ENCODE data around the gene PARN.
A peak's percentile ranks its signal among the peaks of the same experiment; 100 is the strongest.
"Not testable (repeated sequence)": the region's sequence is repeated elsewhere in the genome, so short reads cannot be mapped to it uniquely, and the experiment has no call there.

The PARN gene

GRCh38 chr16:14450846-14451245 is 179.2 kb downstream of the PARN start:
- Histone ChIP-seq H3K9me3 (ENCODE audit: insufficient read depth, low read depth, low read length) (no peaks in the 10 kb centered on the region), H3K36me3 (ENCODE audit: insufficient read depth, low read depth, low read length) (peaks cover 8% of the 10 kb centered on the region; the same call in 1 of the 2 replicates), H3K9ac (ENCODE audit: low read depth, low read length) (no peak overlapping the region)

GRCh38 chr16:14449790-14450480 is 180.1 kb downstream of the PARN start:
- Histone ChIP-seq H3K36me3 (ENCODE audit: insufficient read depth, low read depth, low read length) (peaks cover 14% of the 10 kb centered on the region; the same call in 1 of the 2 replicates), H3K9me3 (ENCODE audit: insufficient read depth, low read depth, low read length) (no peaks in the 10 kb centered on the region), H3K4me1 (ENCODE audit: insufficient read depth, low read length) (no peaks in the 10 kb centered on the region), H3K9ac (ENCODE audit: low read depth, low read length) (no peak overlapping the region), H3K4me3 (ENCODE audit: low read length) (no peak overlapping the region), H3K27me3 (ENCODE audit: insufficient read depth, low read length) (no peaks in the 10 kb centered on the region), H3K27ac (ENCODE audit: low read length) (no peak overlapping the region)

More at GRCh38 chr16:14450846-14451245, 179.2 kb downstream of the PARN start:
- Histone ChIP-seq H3K27ac (ENCODE audit: low read length) (no peak overlapping the region), H3K4me1 (ENCODE audit: insufficient read depth, low read length) (no peaks in the 10 kb centered on the region), H3K27me3 (ENCODE audit: insufficient read depth, low read length) (no peaks in the 10 kb centered on the region), H3K4me3 (ENCODE audit: low read length) (no peak overlapping the region)

- peaks cover 14% of the 10 kb centered on the region; the same call in 1 of the 2 replicates for H3K36me3 ChIP-seq (ENCODE audit: insufficient read depth, low read depth, low read length)
- no peak overlapping the region for H3K27ac ChIP-seq (ENCODE audit: low read length)
- H3K9ac ChIP-seq (ENCODE audit: low read depth, low read length): no peak overlapping the region
- no peaks in the 10 kb centered on the region for H3K27me3 ChIP-seq (ENCODE audit: insufficient read depth, low read length)
- no peak overlapping the region for H3K4me3 ChIP-seq (ENCODE audit: low read length)
- H3K9me3 ChIP-seq (ENCODE audit: insufficient read depth, low read depth, low read length): no peaks in the 10 kb centered on the region
- H3K4me1 ChIP-seq (ENCODE audit: insufficient read depth, low read length): no peaks in the 10 kb centered on the region
Measured at GRCh38 chr16:14449334-14449733, 180.7 kb downstream of the PARN start.

GRCh38 chr16:14448879-14449278 is 181.2 kb downstream of the PARN start:
- no peaks in the 10 kb centered on the region for H3K4me1 ChIP-seq (ENCODE audit: insufficient read depth, low read length)
- H3K27ac ChIP-seq (ENCODE audit: low read length): no peak overlapping the region
- H3K36me3 ChIP-seq (ENCODE audit: insufficient read depth, low read depth, low read length): peaks cover 14% of the 10 kb centered on the region; the same call in 1 of the 2 replicates
- H3K27me3 ChIP-seq (ENCODE audit: insufficient read depth, low read length): no peaks in the 10 kb centered on the region
- no peak overlapping the region for H3K4me3 ChIP-seq (ENCODE audit: low read length)
- no peak overlapping the region for H3K9ac ChIP-seq (ENCODE audit: low read depth, low read length)
- no peaks in the 10 kb centered on the region for H3K9me3 ChIP-seq (ENCODE audit: insufficient read depth, low read depth, low read length)

GRCh38 chr16:14447783-14448182 is 182.3 kb downstream of the PARN start:
- no peak overlapping the region for H3K27ac ChIP-seq (ENCODE audit: low read length)
- no peak overlapping the region for H3K4me3 ChIP-seq (ENCODE audit: low read length)
- H3K9ac ChIP-seq (ENCODE audit: low read depth, low read length): no peak overlapping the region
- H3K4me1 ChIP-seq (ENCODE audit: insufficient read depth, low read length): no peaks in the 10 kb centered on the region
- H3K36me3 ChIP-seq (ENCODE audit: insufficient read depth, low read depth, low read length): peaks cover 14% of the 10 kb centered on the region; the same call in 1 of the 2 replicates
- no peaks in the 10 kb centered on the region for H3K27me3 ChIP-seq (ENCODE audit: insufficient read depth, low read length)
- H3K9me3 ChIP-seq (ENCODE audit: insufficient read depth, low read depth, low read length): no peaks in the 10 kb centered on the region

GRCh38 chr16:14446796-14447195 is 183.3 kb downstream of the PARN start:
- Histone ChIP-seq H3K36me3 (ENCODE audit: insufficient read depth, low read depth, low read length) (peaks cover 14% of the 10 kb centered on the region; the same call in 1 of the 2 replicates), H3K9ac (ENCODE audit: low read depth, low read length) (0 out of 2 replicates have a peak overlapping the region, but pooled peaks have one; percentile 7), H3K4me3 (ENCODE audit: low read length) (no peak overlapping the region), H3K9me3 (ENCODE audit: insufficient read depth, low read depth, low read length) (no peaks in the 10 kb centered on the region), H3K4me1 (ENCODE audit: insufficient read depth, low read length) (no peaks in the 10 kb centered on the region), H3K27ac (ENCODE audit: low read length) (no peak overlapping the region), H3K27me3 (ENCODE audit: insufficient read depth, low read length) (no peaks in the 10 kb centered on the region)

- Histone ChIP-seq H3K36me3 (ENCODE audit: insufficient read depth, low read depth, low read length) (peaks cover 14% of the 10 kb centered on the region; the same call in 1 of the 2 replicates), H3K27ac (ENCODE audit: low read length) (no peak overlapping the region), H3K9ac (ENCODE audit: low read depth, low read length) (0 out of 2 replicates have a peak overlapping the region, but pooled peaks have one; percentile 7), H3K27me3 (ENCODE audit: insufficient read depth, low read length) (no peaks in the 10 kb centered on the region), H3K4me3 (ENCODE audit: low read length) (no peak overlapping the region), H3K4me1 (ENCODE audit: insufficient read depth, low read length) (no peaks in the 10 kb centered on the region), H3K9me3 (ENCODE audit: insufficient read depth, low read depth, low read length) (no peaks in the 10 kb centered on the region)
Measured at GRCh38 chr16:14445937-14446715, 183.9 kb downstream of the PARN start.

- Histone ChIP-seq H3K27me3 (ENCODE audit: insufficient read depth, low read length) (no peaks in the 10 kb centered on the region), H3K27ac (ENCODE audit: low read length) (no peak overlapping the region), H3K36me3 (ENCODE audit: insufficient read depth, low read depth, low read length) (peaks cover 14% of the 10 kb centered on the region; the same call in 1 of the 2 replicates)
Measured at GRCh38 chr16:14444979-14445810, 184.9 kb downstream of the PARN start.

GRCh38 chr16:14441533-14441932 is 188.5 kb downstream of the PARN start:
- not testable (repeated sequence) for H3K9ac ChIP-seq (ENCODE audit: low read depth, low read length); H3K4me3 ChIP-seq (ENCODE audit: low read length); H3K9me3 ChIP-seq (ENCODE audit: insufficient read depth, low read depth, low read length); H3K27ac ChIP-seq (ENCODE audit: low read length); H3K4me1 ChIP-seq (ENCODE audit: insufficient read depth, low read length); H3K27me3 ChIP-seq (ENCODE audit: insufficient read depth, low read length)
- peaks cover 13% of the 10 kb centered on the region; the same call in 1 of the 2 replicates for H3K36me3 ChIP-seq (ENCODE audit: insufficient read depth, low read depth, low read length)

More at GRCh38 chr16:14444979-14445810, 184.9 kb downstream of the PARN start:
- Histone ChIP-seq H3K9me3 (ENCODE audit: insufficient read depth, low read depth, low read length) (no peaks in the 10 kb centered on the region), H3K4me1 (ENCODE audit: insufficient read depth, low read length) (no peaks in the 10 kb centered on the region), H3K9ac (ENCODE audit: low read depth, low read length) (no peak overlapping the region), H3K4me3 (ENCODE audit: low read length) (no peak overlapping the region)

- Histone ChIP-seq H3K9me3 (ENCODE audit: insufficient read depth, low read depth, low read length) (no peaks in the 10 kb centered on the region), H3K9ac (ENCODE audit: low read depth, low read length) (no peak overlapping the region), H3K27ac (ENCODE audit: low read length) (no peak overlapping the region), H3K4me1 (ENCODE audit: insufficient read depth, low read length) (no peaks in the 10 kb centered on the region; the same call in 1 of the 2 replicates), H3K4me3 (ENCODE audit: low read length) (no peak overlapping the region), H3K36me3 (ENCODE audit: insufficient read depth, low read depth, low read length) (no peaks in the 10 kb centered on the region), H3K27me3 (ENCODE audit: insufficient read depth, low read length) (no peaks in the 10 kb centered on the region)
Measured at GRCh38 chr16:14438256-14438655, 191.8 kb downstream of the PARN start.

GRCh38 chr16:14437426-14437825 is 192.6 kb downstream of the PARN start:
- Histone ChIP-seq H3K9me3 (ENCODE audit: insufficient read depth, low read depth, low read length) (no peaks in the 10 kb centered on the region), H3K9ac (ENCODE audit: low read depth, low read length) (no peak overlapping the region), H3K4me1 (ENCODE audit: insufficient read depth, low read length) (no peaks in the 10 kb centered on the region; the same call in 1 of the 2 replicates), H3K36me3 (ENCODE audit: insufficient read depth, low read depth, low read length) (0 out of 2 replicates have a peak, but pooled peaks cover 3% of the 10 kb centered on the region), H3K4me3 (ENCODE audit: low read length) (no peak overlapping the region), H3K27me3 (ENCODE audit: insufficient read depth, low read length) (no peaks in the 10 kb centered on the region), H3K27ac (ENCODE audit: low read length) (no peak overlapping the region)
